Smooth muscle cell (in vitro differentiated cells): ENCODE results near the gene NFS1. TPM values are rescaled to one million over a fixed set of nuclear protein-coding genes. Genes with fewer than 3 reads are reported as not detected.

Experiments
- DNase-seq: peaks from one replicate; lab custom pipeline; 2025; ENCODE audit not compliant: unreplicated experiment; lab: John Stamatoyannopoulos, UW
- H2AFZ ChIP-seq: fragments of 200-600 bp; sonication (generic); 2 replicates; pipeline ENCODE4 v1.6.0; 2016; ENCODE audit warnings: antibody characterized with exemption, low read depth, mild to moderate bottlenecking
- H3F3A ChIP-seq: fragments of 200-600 bp; sonication (generic); 2 replicates; pipeline ENCODE4 v1.6.0; 2017; ENCODE audit warnings: antibody characterized with exemption, low read depth
- H3K27ac ChIP-seq: fragments of 200-600 bp; sonication (generic); 2 replicates; pipeline ENCODE4 v1.5.1; 2016; ENCODE audit warnings: low read depth, mild to moderate bottlenecking
- H3K27me3 ChIP-seq: fragments of 200-600 bp; sonication (generic); 2 replicates; pipeline ENCODE4 v1.6.1; 2016; ENCODE audit warnings: low read depth, mild to moderate bottlenecking
- H3K36me3 ChIP-seq: fragments of 200-600 bp; sonication (generic); 2 replicates; pipeline ENCODE4 v1.5.1; 2016; ENCODE audit warnings: low read depth
- H3K4me1 ChIP-seq: fragments of 200-600 bp; sonication (generic); 2 replicates; pipeline ENCODE4 v1.5.1; 2016; ENCODE audit warnings: low read depth
- H3K4me2 ChIP-seq: fragments of 200-600 bp; sonication (generic); 2 replicates; pipeline ENCODE4 v1.6.0; 2016; ENCODE audit warnings: mild to moderate bottlenecking
- H3K4me3 ChIP-seq: fragments of 200-600 bp; sonication (generic); 2 replicates; pipeline ENCODE4 v1.5.1; 2016; ENCODE audit warnings: mild to moderate bottlenecking
- H3K79me2 ChIP-seq: fragments of 200-600 bp; sonication (generic); 2 replicates; pipeline ENCODE4 v1.6.0; 2016; ENCODE audit warnings: low read depth, mild to moderate bottlenecking
- H3K9ac ChIP-seq: fragments of 200-600 bp; sonication (generic); 2 replicates; pipeline ENCODE4 v1.6.0; 2016; ENCODE audit warnings: low read depth
- H3K9me3 ChIP-seq: fragments of 200-600 bp; sonication (generic); replicated peaks from 2 replicates; pipeline ENCODE4 v1.5.1; 2016; ENCODE audit warnings: low read depth
- H4K20me1 ChIP-seq: fragments of 200-600 bp; sonication (generic); 2 replicates; pipeline ENCODE4 v1.6.0; 2016; ENCODE audit warnings: low read depth
- WGBS: methylation state at CpG from one replicate; pipeline ENCODE4 v1.1.7; 2016; ENCODE audit warnings: low lambda C conversion rate; 5-methylcytosine and 5-hydroxymethylcytosine counted together
- polyA plus RNA-seq: library from polyadenylated mRNA; unstranded; fragments of >200 nt; fragmentation: Nextera tagmentation; extraction: Ambion mirVana; gene quantifications from 2 replicates; pipeline ENCODE4 v1.2.1, GENCODE V29; 2016
- total RNA-seq: library from RNA; depleted of rRNA; stranded (reverse); fragments of >200 nt; gene quantifications from 2 replicates; pipeline ENCODE4 v1.2.3, GENCODE V29; 2014
- TF ChIP-seq, protein P1 (sequence below): fragments of 200-600 bp; sonication (generic); IDR thresholded peaks from 2 replicates; pipeline ENCODE4 v1.5.1; 2017; ENCODE audit warnings: borderline replicate concordance, mild to moderate bottlenecking, antibody characterized with exemption; ENCODE audit not compliant: insufficient read depth, poor library complexity, severe bottlenecking

The NFS1 gene
- total and polyA plus RNA-seq, 2 experiments from 2014 or later: 25.3 to 35.1 TPM

DNA sequence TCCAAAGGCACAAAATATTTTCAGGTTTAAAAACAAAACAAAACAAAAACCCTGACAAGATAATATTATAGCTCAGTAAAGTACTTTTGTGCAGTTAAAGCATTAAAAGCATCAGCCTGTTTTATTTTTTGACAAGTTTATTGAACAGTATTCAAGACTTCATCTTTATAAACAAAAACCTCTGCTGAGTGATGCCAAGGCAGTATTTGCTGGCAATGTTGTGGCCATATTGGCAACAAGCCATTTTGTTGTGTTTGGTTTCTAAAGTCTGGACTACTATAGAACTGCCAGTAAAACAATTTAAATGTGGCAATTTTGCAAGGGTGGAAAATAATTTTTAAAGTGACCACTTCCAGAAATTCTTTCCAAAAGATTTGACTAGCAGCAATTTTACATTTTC, 50.3 kb downstream of the NFS1 start:
- Histone ChIP-seq H3K27me3 (no peaks in the 10 kb centered on the region), H3K36me3 (no peaks in the 10 kb centered on the region), H3K4me3 (no peak overlapping the region), H3K79me2 (peaks cover 100% of the 10 kb centered on the region), H3K9me3 (no peaks in the 10 kb centered on the region), H3F3A (no peaks in the 10 kb centered on the region), H3K27ac (no peak overlapping the region), H2AFZ (no peak overlapping the region), H3K4me1 (no peaks in the 10 kb centered on the region), H3K4me2 (no peak overlapping the region), H3K9ac (no peak overlapping the region), H4K20me1 (peaks cover 100% of the 10 kb centered on the region)
- no peak for DNase-seq
- TF ChIP-seq, protein P1, sequence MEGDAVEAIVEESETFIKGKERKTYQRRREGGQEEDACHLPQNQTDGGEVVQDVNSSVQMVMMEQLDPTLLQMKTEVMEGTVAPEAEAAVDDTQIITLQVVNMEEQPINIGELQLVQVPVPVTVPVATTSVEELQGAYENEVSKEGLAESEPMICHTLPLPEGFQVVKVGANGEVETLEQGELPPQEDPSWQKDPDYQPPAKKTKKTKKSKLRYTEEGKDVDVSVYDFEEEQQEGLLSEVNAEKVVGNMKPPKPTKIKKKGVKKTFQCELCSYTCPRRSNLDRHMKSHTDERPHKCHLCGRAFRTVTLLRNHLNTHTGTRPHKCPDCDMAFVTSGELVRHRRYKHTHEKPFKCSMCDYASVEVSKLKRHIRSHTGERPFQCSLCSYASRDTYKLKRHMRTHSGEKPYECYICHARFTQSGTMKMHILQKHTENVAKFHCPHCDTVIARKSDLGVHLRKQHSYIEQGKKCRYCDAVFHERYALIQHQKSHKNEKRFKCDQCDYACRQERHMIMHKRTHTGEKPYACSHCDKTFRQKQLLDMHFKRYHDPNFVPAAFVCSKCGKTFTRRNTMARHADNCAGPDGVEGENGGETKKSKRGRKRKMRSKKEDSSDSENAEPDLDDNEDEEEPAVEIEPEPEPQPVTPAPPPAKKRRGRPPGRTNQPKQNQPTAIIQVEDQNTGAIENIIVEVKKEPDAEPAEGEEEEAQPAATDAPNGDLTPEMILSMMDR: no peak

DNA sequence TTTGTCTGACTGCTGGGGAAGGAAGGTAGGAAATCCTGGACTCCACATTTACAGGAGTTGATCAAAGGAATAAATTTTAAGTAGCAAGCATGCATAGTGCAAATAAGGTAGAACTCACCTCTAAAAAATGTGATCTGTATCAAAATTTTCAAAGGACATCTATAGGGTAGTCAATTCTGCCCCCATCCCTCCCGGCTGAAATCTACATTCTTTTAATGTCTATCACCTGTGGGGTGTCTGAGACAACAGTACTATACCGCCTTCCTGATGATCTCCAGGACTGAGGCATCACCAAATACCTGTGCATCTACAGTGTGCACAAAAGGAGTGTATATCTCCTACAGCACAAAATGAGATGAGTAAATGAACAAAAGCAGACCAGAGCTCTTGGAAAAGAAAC, 54.3 kb downstream of the NFS1 start:
- no peak for DNase-seq
- no peak overlapping the region for H3K4me2 ChIP-seq
- H3K27ac ChIP-seq: no peak overlapping the region
- H3K4me3 ChIP-seq: no peak overlapping the region
- 87% methylated on average over 2 of the region's 2 CpGs for WGBS
- H3K36me3 ChIP-seq: no peaks in the 10 kb centered on the region
- TF ChIP-seq, protein P1: no peak
- H3K27me3 ChIP-seq: no peaks in the 10 kb centered on the region
- H2AFZ ChIP-seq: no peak overlapping the region
- peaks cover 100% of the 10 kb centered on the region for H4K20me1 ChIP-seq
- H3K79me2 ChIP-seq: peaks cover 99% of the 10 kb centered on the region
- no peaks in the 10 kb centered on the region for H3F3A ChIP-seq
- H3K4me1 ChIP-seq: no peaks in the 10 kb centered on the region
- H3K9me3 ChIP-seq: no peaks in the 10 kb centered on the region
- no peak overlapping the region for H3K9ac ChIP-seq

GRCh38 chr20:35643045-35643444, 56.1 kb downstream of the NFS1 start:
- H3K36me3 ChIP-seq: no peaks in the 10 kb centered on the region
- WGBS: 96% methylated on average over 7 of the region's 7 CpGs
- no peak overlapping the region for H3K27ac ChIP-seq
- H3K27me3 ChIP-seq: no peaks in the 10 kb centered on the region
- H3F3A ChIP-seq: no peaks in the 10 kb centered on the region
- no peak overlapping the region for H3K4me3 ChIP-seq
- DNase-seq: no peak
- no peak overlapping the region for H3K4me2 ChIP-seq
- TF ChIP-seq, protein P1: no peak
- H3K4me1 ChIP-seq: no peaks in the 10 kb centered on the region
- H2AFZ ChIP-seq: no peak overlapping the region
- H3K79me2 ChIP-seq: peaks cover 99% of the 10 kb centered on the region
- peaks cover 100% of the 10 kb centered on the region for H4K20me1 ChIP-seq
- H3K9ac ChIP-seq: no peak overlapping the region
- H3K9me3 ChIP-seq: no peaks in the 10 kb centered on the region

- H4K20me1 ChIP-seq: peaks cover 100% of the 10 kb centered on the region
- WGBS: 92% methylated on average over 4 of the region's 4 CpGs
- H3K4me3 ChIP-seq: no peak overlapping the region
- H3K4me2 ChIP-seq: no peak overlapping the region
- no peak overlapping the region for H3K9ac ChIP-seq
- H3F3A ChIP-seq: no peaks in the 10 kb centered on the region
- peaks cover 99% of the 10 kb centered on the region for H3K79me2 ChIP-seq
- no peaks in the 10 kb centered on the region for H3K36me3 ChIP-seq
- H3K27ac ChIP-seq: no peak overlapping the region
- DNase-seq: no peak
- TF ChIP-seq, protein P1: no peak
- H3K27me3 ChIP-seq: no peaks in the 10 kb centered on the region
- H2AFZ ChIP-seq: no peak overlapping the region
- no peaks in the 10 kb centered on the region for H3K9me3 ChIP-seq
- H3K4me1 ChIP-seq: no peaks in the 10 kb centered on the region
Observed at GRCh38 chr20:35641743-35642142, 57.4 kb downstream of the NFS1 start.
